GM10266 (cell line): ENCODE measurements around the gene ARCN1.

Experiments used
- DNase-seq: peaks from one replicate; pipeline ENCODE4 v3.0.0; 2012; ENCODE audit errors: extremely low spot score
- CTCF ChIP-seq: IDR thresholded peaks from 2 replicates; pipeline ENCODE4 v1.5.1; 2012; ENCODE audit warnings: mild to moderate bottlenecking, low read depth; ENCODE audit not compliant: control insufficient read depth, insufficient read depth; ENCODE audit errors: missing control alignments

The ARCN1 gene

DNA sequence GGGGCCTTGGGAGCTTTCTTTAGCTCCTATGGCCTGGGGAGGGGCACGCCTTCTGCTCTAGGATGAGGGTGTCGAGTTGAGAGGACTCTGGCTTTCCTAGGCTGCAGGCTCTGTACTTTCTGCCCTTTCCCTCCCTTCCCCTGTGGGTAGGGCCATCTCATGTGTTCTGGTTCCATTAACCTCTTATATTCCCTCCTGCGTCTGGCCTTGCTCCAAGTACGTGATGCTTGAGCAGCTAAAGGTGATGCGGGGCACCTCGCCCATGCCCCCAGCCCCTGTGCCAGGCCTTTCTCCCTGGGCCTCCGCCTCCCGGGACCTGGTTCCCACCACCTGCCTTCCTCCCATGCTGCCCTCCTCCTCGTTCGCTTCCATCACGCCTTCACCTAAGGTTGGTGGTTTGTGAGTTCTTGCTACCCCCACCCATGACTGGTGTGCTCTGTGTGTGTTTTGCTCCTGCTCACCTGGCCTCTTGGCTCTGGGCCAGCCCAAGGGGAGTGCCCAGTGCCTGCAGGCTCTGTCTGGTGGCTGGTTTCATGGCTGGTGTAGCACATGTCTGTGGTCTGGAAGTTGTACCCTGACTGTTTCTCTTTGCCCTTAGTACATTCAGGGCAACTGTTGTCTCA lies 69.3 kb downstream of the ARCN1 start:
- no peak for TF ChIP-seq CTCF
- no peak for DNase-seq

GRCh38 chr11:118643142-118643994 lies 71.2 kb downstream of the ARCN1 start:
- no peak for TF ChIP-seq CTCF
- DNase-seq: no peak

GRCh38 chr11:118643995-118644345 lies 71.8 kb downstream of the ARCN1 start:
- no peak for TF ChIP-seq CTCF

DNA sequence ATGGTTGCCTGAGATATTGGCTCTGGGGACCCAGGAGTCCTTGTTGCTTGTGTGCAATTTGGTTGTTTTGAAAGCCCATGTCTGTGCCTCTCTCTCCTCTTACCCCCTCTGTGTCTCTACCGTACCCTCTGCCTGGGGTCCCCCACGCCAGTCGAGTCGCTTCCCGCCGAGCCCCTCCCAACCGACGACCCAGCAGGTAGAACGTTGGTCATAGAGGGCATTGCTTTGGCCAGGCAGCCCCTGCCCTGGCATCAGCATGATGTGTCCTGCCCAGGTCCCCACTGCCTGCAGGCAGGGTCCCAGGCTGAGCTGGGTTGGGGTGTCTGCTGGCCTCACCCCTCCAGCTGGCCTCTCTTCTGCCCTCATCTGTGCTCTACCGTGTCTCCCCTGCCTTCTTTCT lies 72.3 kb downstream of the ARCN1 start:
- no peak for TF ChIP-seq CTCF
- DNase-seq: no peak

More at GRCh38 chr11:118643995-118644345, 71.8 kb downstream of the ARCN1 start:
- DNase-seq: no peak

- no peak for TF ChIP-seq CTCF
- DNase-seq: no peak
These were observed 73.0 kb downstream of the ARCN1 start for GRCh38 chr11:118645066-118645715.

GRCh38 chr11:118646393-118646792 lies 74.2 kb downstream of the ARCN1 start:
- no peak for TF ChIP-seq CTCF

More at GRCh38 chr11:118646393-118646792, 74.2 kb downstream of the ARCN1 start:
- no peak for DNase-seq
